Measurements from ENCODE around the gene ETV1. TPM values are rescaled to one million over a fixed set of nuclear protein-coding genes. Genes with fewer than 3 reads are reported as not detected.

ETV1 gene
- total RNA-seq, 2 experiments from 2014 or later, result not detected

- Histone ChIP-seq H3K36me3 (ENCODE audit: insufficient read depth, low read length) (no peaks in the 10 kb centered on the region), H3K4me1 (ENCODE audit: insufficient read depth, low read length) (peaks cover 11% of the 10 kb centered on the region), H3K4me3 (ENCODE audit: low read length) (no peak overlapping the region), H3K27me3 (ENCODE audit: control insufficient read depth in 1 of 2, insufficient read depth in 2 of 2, low read length in 2 of 2) (no peaks in the 10 kb centered on the region), H3K9me3 (ENCODE audit: control insufficient read depth in 1 of 2, insufficient read depth in 1 of 2, low read length in 2 of 2) (no peaks in the 10 kb centered on the region), H3K27ac (ENCODE audit: low read depth in 1 of 2, low read length in 2 of 2) (no peak overlapping the region)
- DNase-seq, result no peak
- POLR2A ChIA-PET, result no interaction called here
- TF ChIP-seq CTCF (IDR thresholded peaks at IDR 0.05), result no peak
- Mint-ChIP-seq H3K4me1 (ENCODE audit: low read depth) (peaks cover 17% of the 10 kb centered on the region), H3K27me3 (no peaks in the 10 kb centered on the region), H3K4me3 (no peak overlapping the region), H3K36me3 (ENCODE audit: low read depth) (no peaks in the 10 kb centered on the region), H3K27ac (no peak overlapping the region), H3K9me3 (peaks cover 1% of the 10 kb centered on the region)
- no peak for ATAC-seq (ENCODE audit: poor library complexity)
- CTCF ChIA-PET, result no interaction called here
- intact Hi-C loops (cut with DNase I, micrococcal nuclease), result no loop called here
These were observed 137.7 kb downstream of the ETV1 start for GRCh38 chr7:13851736-13852135.

GRCh38 chr7:13850185-13850752, 139.2 kb downstream of the ETV1 start:
- ChIA-PET POLR2A (interaction anchor here (0.6 kb wide), 1 partner anchor 131 kb away, joined by 3 read pairs; no protein-coding TSS in a partner anchor), CTCF (interaction anchor here (0.7 kb wide), 1 partner anchor 58 kb away, joined by 3 read pairs; no protein-coding TSS in a partner anchor)
- H3K27ac ChIP-seq (ENCODE audit: low read depth in 1 of 2, low read length in 2 of 2), result peak overlapping the region in 1 of 2 donors; percentile 45
- no peak overlapping the region for H3K4me3 ChIP-seq (ENCODE audit: low read length)
- peak; percentile 12 to 87 (median 23) for DNase-seq
- no peaks in the 10 kb centered on the region for H3K27me3 Mint-ChIP-seq
- H3K27ac Mint-ChIP-seq, result peak overlapping the region; percentile 53
- intact Hi-C loops (cut with DNase I, micrococcal nuclease), result no loop called here
- H3K4me3 Mint-ChIP-seq, result peak overlapping the region; percentile 16
- no peaks in the 10 kb centered on the region for H3K9me3 ChIP-seq (ENCODE audit: control insufficient read depth in 1 of 2, insufficient read depth in 1 of 2, low read length in 2 of 2)
- H3K4me1 Mint-ChIP-seq (ENCODE audit: low read depth), result peaks cover 17% of the 10 kb centered on the region
- H3K36me3 ChIP-seq (ENCODE audit: insufficient read depth, low read length), result no peaks in the 10 kb centered on the region
- peaks cover 1% of the 10 kb centered on the region for H3K9me3 Mint-ChIP-seq
- H3K4me1 ChIP-seq (ENCODE audit: insufficient read depth, low read length), result peaks cover 11% of the 10 kb centered on the region
- TF ChIP-seq CTCF (IDR thresholded peaks at IDR 0.05), result no peak
- peak; percentile 89 for ATAC-seq (ENCODE audit: poor library complexity)
- no peaks in the 10 kb centered on the region for H3K27me3 ChIP-seq (ENCODE audit: control insufficient read depth in 1 of 2, insufficient read depth in 2 of 2, low read length in 2 of 2)
- no peaks in the 10 kb centered on the region for H3K36me3 Mint-ChIP-seq (ENCODE audit: low read depth)

GRCh38 chr7:13849163-13849892, 140.1 kb downstream of the ETV1 start:
- no peak for TF ChIP-seq CTCF (IDR thresholded peaks at IDR 0.05)
- no peaks in the 10 kb centered on the region for H3K36me3 ChIP-seq (ENCODE audit: insufficient read depth, low read length)
- CTCF ChIA-PET, result interaction anchor here (0.7 kb wide), 1 partner anchor 59 kb away, joined by 3 read pairs; no protein-coding TSS in a partner anchor

More at GRCh38 chr7:13849163-13849892, 140.1 kb downstream of the ETV1 start:
- DNase-seq (no peak), ATAC-seq (ENCODE audit: poor library complexity) (no peak)
- H3K4me3 ChIP-seq (ENCODE audit: low read length), result no peak overlapping the region
- POLR2A ChIA-PET, result interaction anchor here (0.7 kb wide), 1 partner anchor 171 kb away, joined by 3 read pairs; no protein-coding TSS in a partner anchor
- no peaks in the 10 kb centered on the region for H3K27me3 Mint-ChIP-seq
- H3K4me3 Mint-ChIP-seq, result no peak overlapping the region
- peaks cover 17% of the 10 kb centered on the region for H3K4me1 Mint-ChIP-seq (ENCODE audit: low read depth)
- H3K27ac ChIP-seq (ENCODE audit: low read depth in 1 of 2, low read length in 2 of 2), result no peak overlapping the region
- H3K36me3 Mint-ChIP-seq (ENCODE audit: low read depth), result no peaks in the 10 kb centered on the region
- no peaks in the 10 kb centered on the region for H3K27me3 ChIP-seq (ENCODE audit: control insufficient read depth in 1 of 2, insufficient read depth in 2 of 2, low read length in 2 of 2)
- H3K27ac Mint-ChIP-seq, result peak overlapping the region; percentile 53
- no peaks in the 10 kb centered on the region for H3K9me3 ChIP-seq (ENCODE audit: control insufficient read depth in 1 of 2, insufficient read depth in 1 of 2, low read length in 2 of 2)
- peaks cover 11% of the 10 kb centered on the region for H3K4me1 ChIP-seq (ENCODE audit: insufficient read depth, low read length)
- H3K9me3 Mint-ChIP-seq, result peaks cover 1% of the 10 kb centered on the region
- intact Hi-C loops (cut with DNase I, micrococcal nuclease), result no loop called here
